Nephron progenitor cell (in vitro differentiated cells): ENCODE data around the gene FANK1.
"Not testable (repeated sequence)": the region's sequence is repeated elsewhere in the genome, so short reads cannot be mapped to it uniquely, and the experiment has no call there.

ENCODE experiments used
- DNase-seq: peaks from one replicate; pipeline ENCODE4 v3.0.0; 2021
- H3K27ac Mint-ChIP-seq: 2 replicates; pipeline ENCODE4 v1.8.0; 2021; ENCODE audit warnings: mild to moderate bottlenecking, moderate library complexity, mixed read lengths
- H3K27me3 Mint-ChIP-seq: 2 replicates; pipeline ENCODE4 v1.8.0; 2021; ENCODE audit warnings: mild to moderate bottlenecking, low read depth, mixed read lengths; ENCODE audit not compliant: poor library complexity
- H3K36me3 Mint-ChIP-seq: 2 replicates; pipeline ENCODE4 v1.8.0; 2021; ENCODE audit warnings: low read depth, mixed read lengths
- H3K4me1 Mint-ChIP-seq: 2 replicates; pipeline ENCODE4 v1.8.0; 2021; ENCODE audit warnings: mixed read lengths
- H3K4me3 Mint-ChIP-seq: 2 replicates; pipeline ENCODE4 v1.8.0; 2021; ENCODE audit warnings: mild to moderate bottlenecking, moderate library complexity, mixed read lengths
- H3K9me3 Mint-ChIP-seq: 2 replicates; pipeline ENCODE4 v1.8.0; 2021; ENCODE audit warnings: mild to moderate bottlenecking, moderate library complexity, mixed read lengths
- TF ChIP-seq, protein P1 (sequence below): fragments of 200-600 bp; sonication (generic); IDR thresholded peaks from 2 replicates; pipeline ENCODE4 v1.5.0; 2021; ENCODE audit warnings: antibody characterized with exemption

FANK1 gene, protein sequence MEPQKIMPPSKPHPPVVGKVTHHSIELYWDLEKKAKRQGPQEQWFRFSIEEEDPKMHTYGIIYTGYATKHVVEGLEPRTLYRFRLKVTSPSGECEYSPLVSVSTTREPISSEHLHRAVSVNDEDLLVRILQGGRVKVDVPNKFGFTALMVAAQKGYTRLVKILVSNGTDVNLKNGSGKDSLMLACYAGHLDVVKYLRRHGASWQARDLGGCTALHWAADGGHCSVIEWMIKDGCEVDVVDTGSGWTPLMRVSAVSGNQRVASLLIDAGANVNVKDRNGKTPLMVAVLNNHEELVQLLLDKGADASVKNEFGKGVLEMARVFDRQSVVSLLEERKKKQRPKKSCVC

DNA sequence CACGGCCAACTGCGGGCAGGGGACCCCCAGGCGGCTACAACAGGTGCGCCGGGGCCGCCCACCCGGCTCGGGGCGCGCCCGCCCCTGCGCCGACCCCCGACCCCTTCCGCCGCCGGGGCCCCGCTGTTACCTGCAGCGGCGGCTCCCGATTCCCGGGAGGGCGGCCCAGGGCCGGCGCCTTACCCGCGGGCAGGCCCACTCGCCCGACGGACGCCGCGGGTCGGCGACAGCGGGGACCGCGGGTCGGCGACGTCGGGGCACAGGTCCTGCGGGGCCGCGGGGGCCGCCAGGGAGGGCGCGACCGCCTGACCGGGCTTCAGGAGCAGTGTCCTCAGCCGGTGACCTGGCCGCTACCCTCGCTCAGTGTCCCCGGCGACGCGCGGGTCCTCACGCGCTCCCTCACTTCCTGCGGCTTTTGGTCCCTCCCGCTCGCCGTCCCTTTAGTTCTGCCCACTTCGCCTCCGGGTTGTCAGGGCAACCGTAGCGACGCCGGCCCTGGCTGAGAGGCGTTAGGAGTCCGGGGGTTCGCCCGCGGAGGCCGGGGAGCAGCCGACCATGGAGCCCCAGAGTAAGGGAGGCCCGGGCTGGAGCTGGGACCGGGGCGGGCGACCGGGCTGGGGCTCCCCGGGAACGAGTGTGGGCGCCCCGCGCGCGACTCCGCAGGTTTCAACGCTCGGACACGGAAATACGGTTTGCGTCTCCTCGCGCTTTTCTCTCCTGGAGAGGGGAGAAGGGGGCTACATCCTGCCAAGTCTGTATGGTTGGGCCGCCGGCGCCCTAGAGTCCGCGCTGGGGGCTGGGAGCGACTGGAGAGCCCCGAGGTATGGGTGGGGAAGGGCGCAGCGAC, at the start of gene FANK1:
FANK1 (plus strand) TSS at position 477 of the 847 bp plus-strand sequence; CDS start at position 556, 79 bp downstream.
- not testable (repeated sequence) for H3K9me3 Mint-ChIP-seq, H3K36me3 Mint-ChIP-seq
- H3K4me3 Mint-ChIP-seq: peak within 1 kb of the TSS; percentile 90
- peaks cover 26% of the 10 kb centered on the region for H3K27me3 Mint-ChIP-seq
- DNase-seq: peak; percentile 91
- H3K27ac Mint-ChIP-seq: peak within 1 kb of the TSS; percentile 74
- peaks cover 26% of the 10 kb centered on the region for H3K4me1 Mint-ChIP-seq

GRCh38 chr10:125846894-125847293, 49.5 kb upstream of the FANK1 start:
- no peaks in the 10 kb centered on the region for H3K27me3 Mint-ChIP-seq
- DNase-seq: no peak
- H3K4me1 Mint-ChIP-seq: no peaks in the 10 kb centered on the region
- peaks cover 56% of the 10 kb centered on the region for H3K36me3 Mint-ChIP-seq
- no peak overlapping the region for H3K4me3 Mint-ChIP-seq
- H3K27ac Mint-ChIP-seq: no peak overlapping the region
- H3K9me3 Mint-ChIP-seq: peaks cover 3% of the 10 kb centered on the region
- TF ChIP-seq, protein P1, sequence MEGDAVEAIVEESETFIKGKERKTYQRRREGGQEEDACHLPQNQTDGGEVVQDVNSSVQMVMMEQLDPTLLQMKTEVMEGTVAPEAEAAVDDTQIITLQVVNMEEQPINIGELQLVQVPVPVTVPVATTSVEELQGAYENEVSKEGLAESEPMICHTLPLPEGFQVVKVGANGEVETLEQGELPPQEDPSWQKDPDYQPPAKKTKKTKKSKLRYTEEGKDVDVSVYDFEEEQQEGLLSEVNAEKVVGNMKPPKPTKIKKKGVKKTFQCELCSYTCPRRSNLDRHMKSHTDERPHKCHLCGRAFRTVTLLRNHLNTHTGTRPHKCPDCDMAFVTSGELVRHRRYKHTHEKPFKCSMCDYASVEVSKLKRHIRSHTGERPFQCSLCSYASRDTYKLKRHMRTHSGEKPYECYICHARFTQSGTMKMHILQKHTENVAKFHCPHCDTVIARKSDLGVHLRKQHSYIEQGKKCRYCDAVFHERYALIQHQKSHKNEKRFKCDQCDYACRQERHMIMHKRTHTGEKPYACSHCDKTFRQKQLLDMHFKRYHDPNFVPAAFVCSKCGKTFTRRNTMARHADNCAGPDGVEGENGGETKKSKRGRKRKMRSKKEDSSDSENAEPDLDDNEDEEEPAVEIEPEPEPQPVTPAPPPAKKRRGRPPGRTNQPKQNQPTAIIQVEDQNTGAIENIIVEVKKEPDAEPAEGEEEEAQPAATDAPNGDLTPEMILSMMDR: no peak

DNA sequence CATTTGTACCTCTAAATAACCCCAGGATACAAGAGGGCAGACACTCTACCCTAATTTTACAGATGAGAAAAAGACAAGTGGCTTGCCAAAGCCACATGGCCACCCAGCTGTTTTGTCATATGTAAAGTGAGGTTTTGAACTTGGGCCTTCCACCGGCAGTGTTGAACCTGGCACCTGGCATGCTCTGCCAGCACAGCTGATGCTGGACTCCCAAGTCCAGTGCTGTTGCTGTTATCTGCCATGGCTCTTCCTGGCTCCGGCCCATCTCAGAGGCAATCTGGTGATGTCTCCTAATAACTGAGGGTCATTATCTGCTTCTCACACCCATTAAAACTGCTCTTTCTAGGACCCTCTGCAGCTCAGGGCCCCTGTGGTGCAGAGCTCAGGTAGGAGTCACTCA, 48.0 kb upstream of the FANK1 start:
- Mint-ChIP-seq H3K27ac (no peak overlapping the region), H3K9me3 (peaks cover 3% of the 10 kb centered on the region), H3K4me3 (no peak overlapping the region), H3K36me3 (peaks cover 63% of the 10 kb centered on the region), H3K27me3 (no peaks in the 10 kb centered on the region), H3K4me1 (no peaks in the 10 kb centered on the region)
- TF ChIP-seq, protein P1: no peak
- DNase-seq: no peak

- TF ChIP-seq, protein P1: no peak
- DNase-seq: no peak
- no peaks in the 10 kb centered on the region for H3K4me1 Mint-ChIP-seq
Measured at GRCh38 chr10:125848857-125849256, 47.5 kb upstream of the FANK1 start.

GRCh38 chr10:125849448-125849847, 46.9 kb upstream of the FANK1 start:
- peaks cover 3% of the 10 kb centered on the region for H3K9me3 Mint-ChIP-seq
- no peaks in the 10 kb centered on the region for H3K4me1 Mint-ChIP-seq

More at GRCh38 chr10:125848857-125849256, 47.5 kb upstream of the FANK1 start:
- peaks cover 3% of the 10 kb centered on the region for H3K9me3 Mint-ChIP-seq
- no peak overlapping the region for H3K27ac Mint-ChIP-seq
- H3K36me3 Mint-ChIP-seq: peaks cover 67% of the 10 kb centered on the region
- no peak overlapping the region for H3K4me3 Mint-ChIP-seq
- H3K27me3 Mint-ChIP-seq: no peaks in the 10 kb centered on the region

More at GRCh38 chr10:125849448-125849847, 46.9 kb upstream of the FANK1 start:
- TF ChIP-seq, protein P1: no peak
- Mint-ChIP-seq H3K36me3 (peaks cover 73% of the 10 kb centered on the region), H3K27ac (no peak overlapping the region), H3K4me3 (no peak overlapping the region), H3K27me3 (no peaks in the 10 kb centered on the region)
- no peak for DNase-seq
